ENCODE data around the gene DLEC1. TPM values are rescaled to one million over a fixed set of nuclear protein-coding genes. Genes with fewer than 3 reads are reported as not detected.
A peak's percentile ranks its signal among the peaks of the same experiment; 100 is the strongest.
"Not testable (repeated sequence)": the region's sequence is repeated elsewhere in the genome, so short reads cannot be mapped to it uniquely, and the experiment has no call there.

Gene DLEC1
- total RNA-seq, 1 experiment from 2014 or later: 1.3 TPM

DNA sequence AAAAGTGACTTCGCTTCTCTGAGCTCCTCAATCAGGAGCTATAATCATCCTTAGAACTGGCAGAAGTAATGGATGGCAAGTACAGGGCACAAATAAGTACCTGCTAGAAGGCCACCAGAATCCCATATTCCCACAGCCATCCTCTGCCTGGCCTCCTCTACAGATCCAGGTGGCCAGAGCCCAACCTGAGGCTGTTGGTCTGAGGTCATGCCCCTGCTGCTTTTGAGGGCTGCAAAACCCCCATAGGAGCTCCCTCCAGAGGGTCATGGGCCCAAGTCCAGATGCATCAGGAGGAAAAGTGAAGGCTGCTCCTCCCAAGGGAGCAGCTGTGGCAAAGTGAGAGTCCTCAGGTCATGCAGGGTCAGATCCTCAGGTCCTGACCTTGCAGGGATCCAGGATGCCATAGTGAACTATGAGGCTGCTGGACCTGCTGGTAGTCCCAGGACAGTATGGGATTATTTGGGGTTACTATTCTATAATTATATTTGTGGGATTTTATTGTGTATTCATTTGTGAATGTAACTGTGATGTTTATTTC, 6.6 kb upstream of the DLEC1 start:
- DNase-seq: no peak
- Histone ChIP-seq H3K27me3 (ENCODE audit: control insufficient read depth, insufficient read depth, low read length) (peaks cover 51% of the 10 kb centered on the region), H3K36me3 (replicated peaks; ENCODE audit: control insufficient read depth, insufficient read depth, low read length) (no peaks in the 10 kb centered on the region), H3K4me3 (ENCODE audit: insufficient read depth, low read depth, low read length) (no peak overlapping the region)

DNA sequence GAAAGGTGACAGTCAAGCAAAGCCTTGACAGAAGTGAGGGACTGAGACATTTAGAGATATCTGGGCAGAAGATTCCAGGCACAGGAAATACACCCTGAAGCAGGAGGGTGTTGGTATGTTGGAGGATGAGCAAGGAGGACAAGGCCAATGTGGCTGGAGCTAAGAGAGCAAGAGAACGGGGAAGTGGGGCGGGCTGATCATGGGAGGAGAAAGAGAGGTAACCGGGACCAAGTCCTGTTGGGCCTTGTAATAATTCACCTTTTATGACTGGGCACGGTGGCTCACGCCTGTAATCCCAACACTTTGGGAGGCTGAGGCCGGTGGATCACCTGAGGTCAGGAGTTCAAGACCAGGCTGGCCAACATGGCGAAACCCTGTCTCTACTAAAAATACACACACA, 5.4 kb upstream of the DLEC1 start:
- not testable (repeated sequence) for H3K36me3 ChIP-seq (replicated peaks; ENCODE audit: control insufficient read depth, insufficient read depth, low read length); H3K4me3 ChIP-seq (ENCODE audit: insufficient read depth, low read depth, low read length); DNase-seq
- peaks cover 41% of the 10 kb centered on the region for H3K27me3 ChIP-seq (ENCODE audit: control insufficient read depth, insufficient read depth, low read length)

DNA sequence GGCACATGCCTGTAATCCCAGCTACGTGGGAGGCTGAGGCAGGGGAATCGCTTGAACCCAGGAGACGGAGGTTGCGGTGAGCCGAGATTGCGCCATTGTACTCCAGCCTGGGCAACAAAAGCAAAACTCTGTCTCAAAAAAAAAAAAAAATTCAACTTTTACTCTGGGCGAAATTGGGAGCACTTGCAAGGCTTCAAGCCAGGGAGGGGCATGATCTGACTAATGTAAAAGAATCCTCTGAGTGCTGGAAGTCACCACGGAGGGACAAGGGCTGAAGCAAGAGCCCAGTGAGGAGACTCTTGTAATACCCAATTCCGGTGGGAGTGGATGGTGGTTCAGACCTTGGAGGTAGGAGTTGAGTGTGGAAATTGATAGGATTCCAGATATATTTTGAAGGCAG, 4.7 kb upstream of the DLEC1 start:
- peaks cover 39% of the 10 kb centered on the region for H3K27me3 ChIP-seq (ENCODE audit: control insufficient read depth, insufficient read depth, low read length)
- H3K4me3 ChIP-seq (ENCODE audit: insufficient read depth, low read depth, low read length); DNase-seq; H3K36me3 ChIP-seq (replicated peaks; ENCODE audit: control insufficient read depth, insufficient read depth, low read length): not testable (repeated sequence)

DNA sequence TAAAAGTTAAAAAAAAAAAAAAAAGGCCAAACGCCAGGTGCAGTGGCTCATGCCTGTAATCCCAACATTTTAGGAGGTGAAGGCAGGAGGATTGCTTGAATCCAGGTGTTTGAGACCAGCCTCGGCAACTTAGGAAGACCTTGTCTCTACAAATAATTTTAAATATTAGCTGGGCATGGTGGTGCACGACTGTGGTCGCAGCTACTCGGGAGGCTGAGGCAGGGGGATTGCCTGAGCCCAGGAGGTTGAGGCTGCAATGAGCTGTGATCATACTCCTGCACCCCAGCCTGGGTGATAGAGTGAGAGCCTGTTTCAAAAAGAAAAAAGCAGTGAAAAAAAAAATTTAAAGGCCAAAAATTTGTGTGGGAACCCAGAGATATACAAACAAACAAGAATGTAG, 2.7 kb upstream of the DLEC1 start:
- no peak for DNase-seq
- Histone ChIP-seq H3K27me3 (ENCODE audit: control insufficient read depth, insufficient read depth, low read length) (peaks cover 34% of the 10 kb centered on the region), H3K36me3 (replicated peaks; ENCODE audit: control insufficient read depth, insufficient read depth, low read length) (no peaks in the 10 kb centered on the region), H3K4me3 (ENCODE audit: insufficient read depth, low read depth, low read length) (no peak overlapping the region)

DNA sequence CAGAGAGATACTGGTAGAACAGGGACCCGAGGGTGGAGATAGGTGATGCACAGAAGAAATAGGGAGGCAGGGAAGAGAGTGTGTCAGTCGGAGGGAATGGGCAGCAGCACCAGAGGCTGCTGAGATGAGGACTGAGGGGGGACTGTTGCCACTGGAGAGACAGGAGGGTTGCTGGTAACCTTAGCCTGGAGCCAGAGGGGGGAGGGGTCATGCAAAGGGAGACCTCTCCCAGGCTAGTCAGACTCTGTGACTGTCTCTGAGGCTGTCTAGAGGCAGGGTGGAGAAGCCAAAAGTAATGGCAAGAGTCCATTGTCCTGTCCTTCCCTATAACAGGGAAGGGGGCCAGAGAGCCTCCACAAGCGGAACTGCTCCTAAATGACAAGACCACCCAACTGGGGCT, 2.1 kb upstream of the DLEC1 start:
- no peak overlapping the region for H3K4me3 ChIP-seq (ENCODE audit: insufficient read depth, low read depth, low read length)
- H3K27me3 ChIP-seq (ENCODE audit: control insufficient read depth, insufficient read depth, low read length): peaks cover 28% of the 10 kb centered on the region
- no peaks in the 10 kb centered on the region for H3K36me3 ChIP-seq (replicated peaks; ENCODE audit: control insufficient read depth, insufficient read depth, low read length)
- DNase-seq: no peak

DNA sequence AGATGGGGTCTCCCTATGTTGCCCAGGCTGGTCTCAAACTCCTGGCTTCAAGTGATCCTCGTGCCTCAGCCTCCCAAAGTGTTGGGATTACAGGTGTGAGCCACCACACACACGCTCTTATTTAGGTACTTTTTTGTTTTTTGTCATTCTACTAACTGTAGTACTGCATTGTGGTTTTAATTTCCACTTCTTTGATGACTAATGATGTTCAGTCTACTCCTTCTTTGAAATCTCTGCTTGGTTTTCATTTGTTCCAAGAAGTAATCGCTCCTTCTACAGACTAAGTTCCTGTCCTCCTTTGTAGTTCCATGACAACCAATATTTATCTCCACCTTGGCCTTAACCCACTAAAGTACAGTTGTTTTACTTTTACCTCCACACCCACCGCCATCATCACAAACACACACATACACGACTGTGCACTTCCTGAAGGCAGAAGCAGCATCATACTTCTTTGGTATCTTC, 529 bp upstream of the DLEC1 start:
- Histone ChIP-seq H3K27me3 (ENCODE audit: control insufficient read depth, insufficient read depth, low read length) (peaks cover 22% of the 10 kb centered on the region), H3K4me3 (ENCODE audit: insufficient read depth, low read depth, low read length) (no peak overlapping the region), H3K36me3 (replicated peaks; ENCODE audit: control insufficient read depth, insufficient read depth, low read length) (no peaks in the 10 kb centered on the region)
- DNase-seq: no peak

DNA sequence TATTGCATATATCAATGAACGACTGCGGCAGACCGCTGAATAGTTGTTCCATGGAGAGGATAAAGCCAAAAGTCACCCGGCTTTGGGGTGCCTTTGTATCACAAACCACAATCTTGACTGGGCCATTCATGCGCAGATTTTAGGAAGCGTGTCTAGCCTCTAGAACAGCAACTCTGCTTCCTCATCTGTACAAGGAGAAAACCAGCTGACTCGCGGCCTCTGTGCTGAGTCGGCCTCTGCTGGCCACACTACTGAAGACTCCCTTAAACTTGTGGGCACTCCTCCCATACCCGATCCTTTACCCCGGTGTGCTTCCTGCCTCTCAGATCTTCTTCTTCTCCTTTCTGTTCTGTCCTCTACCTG, 872 bp downstream of the DLEC1 start:
- H3K27me3 ChIP-seq (ENCODE audit: control insufficient read depth, insufficient read depth, low read length): peaks cover 26% of the 10 kb centered on the region
- H3K4me3 ChIP-seq (ENCODE audit: insufficient read depth, low read depth, low read length): no peak overlapping the region
- DNase-seq: peak; percentile 70
- H3K36me3 ChIP-seq (replicated peaks; ENCODE audit: control insufficient read depth, insufficient read depth, low read length): no peaks in the 10 kb centered on the region

DNA sequence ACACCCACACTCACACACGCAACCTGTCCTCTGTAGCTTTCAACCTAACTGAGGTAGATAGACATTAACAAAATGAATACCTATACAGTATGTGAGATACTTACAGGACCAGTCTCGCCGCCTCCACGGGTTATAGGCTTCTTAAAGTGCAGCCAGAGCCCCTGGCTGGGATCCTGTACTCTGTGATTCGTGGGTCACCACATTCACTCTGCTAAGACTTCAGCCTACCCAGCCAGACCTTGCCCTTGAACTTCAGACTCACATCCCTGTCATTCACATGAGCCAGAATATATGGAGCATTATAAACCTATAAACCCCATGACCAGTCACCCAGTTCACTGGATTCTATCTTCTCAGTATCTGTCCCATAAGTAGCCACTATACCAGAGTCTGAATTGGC, 1.4 kb downstream of the DLEC1 start:
- Histone ChIP-seq H3K27me3 (ENCODE audit: control insufficient read depth, insufficient read depth, low read length) (peaks cover 29% of the 10 kb centered on the region), H3K36me3 (replicated peaks; ENCODE audit: control insufficient read depth, insufficient read depth, low read length) (no peaks in the 10 kb centered on the region), H3K4me3 (ENCODE audit: insufficient read depth, low read depth, low read length) (no peak overlapping the region)
- DNase-seq: no peak

DNA sequence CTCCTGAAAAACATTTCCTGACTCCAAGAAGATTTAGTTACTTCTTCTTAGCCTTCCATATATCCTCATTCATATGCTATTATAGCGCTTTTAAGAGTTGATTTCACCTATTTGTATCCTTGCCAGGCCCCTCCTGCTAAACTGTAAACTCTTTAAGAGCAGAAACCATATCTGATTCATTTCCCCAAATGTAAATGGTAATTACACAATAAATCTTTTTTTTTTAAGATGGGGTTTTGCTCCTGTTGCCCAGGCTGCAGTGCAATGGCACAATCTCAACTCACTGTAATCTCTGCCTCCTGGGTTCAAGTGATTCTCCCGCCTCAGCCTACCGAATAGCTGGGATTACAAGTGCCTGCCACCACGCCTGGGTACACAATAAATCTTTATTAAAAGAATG, 4.5 kb downstream of the DLEC1 start:
- Histone ChIP-seq H3K4me3 (ENCODE audit: insufficient read depth, low read depth, low read length) (no peak overlapping the region), H3K27me3 (ENCODE audit: control insufficient read depth, insufficient read depth, low read length) (peaks cover 33% of the 10 kb centered on the region), H3K36me3 (replicated peaks; ENCODE audit: control insufficient read depth, insufficient read depth, low read length) (no peaks in the 10 kb centered on the region)
- DNase-seq: no peak

DNA sequence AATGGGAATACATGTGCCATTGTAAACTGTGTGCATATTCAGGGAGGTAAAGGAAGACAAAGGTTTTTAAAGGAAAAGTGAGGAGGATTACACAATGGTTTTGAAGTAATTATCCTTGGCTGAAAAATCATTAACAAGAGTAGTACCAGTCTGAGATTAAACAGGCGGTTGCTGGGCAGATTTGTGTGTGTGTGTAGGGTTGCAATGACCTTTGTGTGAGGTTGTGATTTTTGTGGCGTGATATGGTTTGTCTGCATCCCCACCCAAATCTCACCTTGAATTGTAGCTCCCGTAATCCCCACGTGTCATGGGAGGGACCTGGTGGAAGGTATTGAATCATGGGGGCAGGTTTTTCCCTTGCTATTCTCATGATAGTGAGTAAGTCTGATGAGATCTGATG, 7.0 kb downstream of the DLEC1 start:
- no peak overlapping the region for H3K4me3 ChIP-seq (ENCODE audit: insufficient read depth, low read depth, low read length)
- H3K27me3 ChIP-seq (ENCODE audit: control insufficient read depth, insufficient read depth, low read length): peaks cover 14% of the 10 kb centered on the region; the same call in 1 of the 2 replicates
- H3K36me3 ChIP-seq (replicated peaks; ENCODE audit: control insufficient read depth, insufficient read depth, low read length): no peaks in the 10 kb centered on the region
- no peak for DNase-seq

DNA sequence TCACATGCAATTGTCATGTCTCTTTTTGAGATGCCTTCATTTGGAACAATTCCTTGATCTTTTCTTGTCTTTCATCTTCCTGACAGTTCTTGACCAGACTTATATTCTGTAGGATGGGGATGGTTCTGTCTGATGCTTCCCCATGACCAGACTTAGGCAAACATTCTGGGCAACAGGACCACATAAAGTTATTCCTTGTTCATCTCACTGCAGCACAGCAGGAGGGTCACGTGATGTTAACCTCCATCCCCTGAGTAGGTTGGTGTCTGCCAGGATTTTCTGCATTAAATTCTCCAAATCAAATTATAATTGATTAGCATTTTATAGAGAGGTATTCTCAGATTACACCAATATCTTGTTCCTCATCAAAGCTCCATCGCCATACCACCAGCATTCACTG, 7.8 kb downstream of the DLEC1 start:
- no peak overlapping the region for H3K4me3 ChIP-seq (ENCODE audit: insufficient read depth, low read depth, low read length)
- H3K36me3 ChIP-seq (replicated peaks; ENCODE audit: control insufficient read depth, insufficient read depth, low read length): no peaks in the 10 kb centered on the region
- DNase-seq: no peak
- H3K27me3 ChIP-seq (ENCODE audit: control insufficient read depth, insufficient read depth, low read length): peaks cover 14% of the 10 kb centered on the region; the same call in 1 of the 2 replicates

DNA sequence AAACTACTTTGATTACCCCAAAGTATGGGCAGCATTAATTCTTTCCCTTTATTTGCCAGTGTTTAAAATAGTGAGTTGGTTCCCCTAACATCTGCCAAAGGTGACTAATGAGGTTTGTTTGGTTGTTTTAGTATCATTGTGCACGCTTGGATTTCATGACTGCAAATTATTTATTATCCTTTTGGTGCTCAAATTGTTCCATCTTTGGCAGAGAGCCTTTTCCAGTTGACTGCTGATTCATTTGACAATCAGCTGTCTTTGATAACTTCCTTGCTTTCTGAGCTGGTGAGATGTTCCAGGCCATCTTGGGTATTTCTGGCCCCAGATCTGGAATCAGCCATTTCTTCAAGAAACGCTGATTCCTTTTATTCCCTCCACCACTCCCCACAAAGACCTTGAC, 8.9 kb downstream of the DLEC1 start:
- Histone ChIP-seq H3K36me3 (replicated peaks; ENCODE audit: control insufficient read depth, insufficient read depth, low read length) (no peaks in the 10 kb centered on the region), H3K27me3 (ENCODE audit: control insufficient read depth, insufficient read depth, low read length) (peaks cover 13% of the 10 kb centered on the region; the same call in 1 of the 2 replicates), H3K4me3 (ENCODE audit: insufficient read depth, low read depth, low read length) (no peak overlapping the region)
- DNase-seq: no peak

DNA sequence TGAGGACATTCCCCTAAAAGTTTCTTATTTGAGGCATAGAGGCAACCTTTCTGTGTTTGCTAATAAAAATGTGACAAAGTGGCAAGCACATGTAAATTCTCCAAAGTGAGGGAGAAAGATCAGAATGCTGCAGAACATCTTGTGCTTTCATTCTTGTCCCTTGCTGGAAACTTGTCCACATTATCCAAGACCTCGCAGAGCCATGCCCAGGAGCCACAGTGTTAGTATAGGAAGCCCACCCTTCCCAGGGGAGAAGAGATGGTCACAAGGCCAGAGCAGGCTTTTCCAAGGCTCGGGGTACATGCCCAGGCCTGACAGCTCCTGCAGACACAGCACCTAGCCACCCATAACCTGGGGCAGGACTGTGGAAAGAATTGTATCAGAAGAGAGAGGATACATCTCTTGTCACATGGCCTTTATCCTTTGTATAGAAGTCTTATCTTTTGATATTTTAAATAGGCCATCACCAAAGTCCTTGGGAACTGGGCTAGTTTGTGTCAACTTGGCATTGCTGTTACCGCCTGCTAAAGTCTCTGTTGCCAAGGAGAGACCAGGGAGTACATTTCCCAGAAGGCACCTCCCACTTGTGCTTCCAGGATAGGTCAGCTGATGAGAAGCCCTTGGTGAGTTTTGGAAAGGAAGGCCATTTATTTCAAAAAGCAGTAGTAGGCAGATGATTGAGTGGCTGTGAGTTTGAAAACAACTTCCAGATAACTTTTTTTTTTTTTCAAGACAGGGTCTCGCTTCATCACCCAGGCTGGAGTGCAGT, 10.5 kb downstream of the DLEC1 start:
- no peak for DNase-seq
- H3K36me3 ChIP-seq (replicated peaks; ENCODE audit: control insufficient read depth, insufficient read depth, low read length): no peaks in the 10 kb centered on the region
- no peak overlapping the region for H3K4me3 ChIP-seq (ENCODE audit: insufficient read depth, low read depth, low read length)
- peaks cover 11% of the 10 kb centered on the region; the same call in 1 of the 2 replicates for H3K27me3 ChIP-seq (ENCODE audit: control insufficient read depth, insufficient read depth, low read length)

DNA sequence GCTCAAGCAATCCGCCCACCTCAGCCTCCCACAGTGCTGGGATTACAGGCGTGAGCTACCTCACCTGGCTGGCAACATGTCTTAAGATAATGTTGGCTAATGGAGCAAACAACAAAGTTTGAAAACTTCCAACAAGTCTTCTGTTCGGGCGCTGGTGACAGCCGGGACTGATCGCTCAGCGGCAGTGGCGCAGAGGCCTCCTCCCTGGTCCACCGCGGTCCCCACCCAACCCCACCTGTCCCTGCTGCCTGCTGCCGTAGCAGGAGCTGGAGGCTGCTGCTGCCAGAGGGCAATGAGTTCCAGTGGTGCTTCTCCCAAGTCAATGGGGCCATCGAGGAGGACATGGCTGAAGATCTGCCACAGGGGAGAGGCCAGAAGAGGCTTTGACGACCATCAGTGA, 12.1 kb downstream of the DLEC1 start:
- Histone ChIP-seq H3K4me3 (ENCODE audit: insufficient read depth, low read depth, low read length) (no peak overlapping the region), H3K27me3 (ENCODE audit: control insufficient read depth, insufficient read depth, low read length) (peaks cover 6% of the 10 kb centered on the region; the same call in 1 of the 2 replicates), H3K36me3 (replicated peaks; ENCODE audit: control insufficient read depth, insufficient read depth, low read length) (no peaks in the 10 kb centered on the region)
- no peak for DNase-seq

DNA sequence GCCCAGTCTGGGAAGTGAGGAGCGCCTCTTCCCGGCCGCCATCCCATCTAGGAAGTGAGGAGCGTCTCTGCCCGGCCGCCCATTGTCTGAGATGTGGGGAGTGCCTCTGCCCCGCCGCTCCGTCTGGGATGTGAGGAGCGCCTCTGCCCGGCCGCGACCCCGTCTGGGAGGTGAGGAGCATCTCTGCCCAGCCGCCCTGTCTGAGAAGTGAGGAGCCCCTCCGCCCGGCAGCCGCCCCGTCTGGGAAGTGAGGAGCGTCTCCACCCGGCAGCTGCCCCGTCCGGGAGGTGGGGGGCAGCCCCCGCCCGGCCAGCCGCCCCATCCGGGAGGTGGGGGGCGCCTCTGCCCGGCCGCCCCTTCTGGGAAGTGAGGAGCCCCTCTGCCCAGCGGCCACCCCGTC, 14.3 kb downstream of the DLEC1 start:
- H3K36me3 ChIP-seq (replicated peaks; ENCODE audit: control insufficient read depth, insufficient read depth, low read length); H3K27me3 ChIP-seq (ENCODE audit: control insufficient read depth, insufficient read depth, low read length); DNase-seq; H3K4me3 ChIP-seq (ENCODE audit: insufficient read depth, low read depth, low read length): not testable (repeated sequence)

Measured in H7 (cell line).